ENCODE results near the gene OR4C11. TPM values are rescaled to one million over a fixed set of nuclear protein-coding genes. Genes with fewer than 3 reads are reported as not detected.

OR4C11 gene, protein sequence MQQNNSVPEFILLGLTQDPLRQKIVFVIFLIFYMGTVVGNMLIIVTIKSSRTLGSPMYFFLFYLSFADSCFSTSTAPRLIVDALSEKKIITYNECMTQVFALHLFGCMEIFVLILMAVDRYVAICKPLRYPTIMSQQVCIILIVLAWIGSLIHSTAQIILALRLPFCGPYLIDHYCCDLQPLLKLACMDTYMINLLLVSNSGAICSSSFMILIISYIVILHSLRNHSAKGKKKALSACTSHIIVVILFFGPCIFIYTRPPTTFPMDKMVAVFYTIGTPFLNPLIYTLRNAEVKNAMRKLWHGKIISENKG
- not detected in 2 replicates for total RNA-seq

GRCh38 chr11:55607545-55607944 lies at the start of gene OR4C11:
Gene OR4C11 (minus strand): TSS chr11:55607645. CDS start chr11:55604373, 3,272 bp downstream.

DNA sequence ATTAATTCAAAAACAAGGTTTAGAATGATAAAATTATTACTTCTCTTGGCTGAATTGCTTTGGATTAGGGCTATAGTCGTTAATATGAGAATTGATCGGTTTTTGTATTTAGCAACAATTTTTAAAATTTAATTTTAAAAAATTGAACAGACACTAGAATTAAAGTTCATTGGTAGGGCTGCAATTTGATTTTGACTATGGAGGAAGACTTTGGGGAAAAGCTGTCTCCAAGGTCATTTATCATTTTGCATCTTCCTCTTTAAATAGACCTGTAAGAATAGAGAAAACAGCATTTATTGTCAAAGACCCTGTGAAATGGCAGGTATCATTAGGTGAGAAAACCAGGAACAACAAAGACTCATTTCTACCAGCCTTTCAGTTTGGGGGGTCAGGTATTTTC lies 40.6 kb upstream of the OR4C11 start, which contains the start of gene OR4S2:
TSS of gene OR4S2 (plus strand) at position 301 of the 400 bp plus-strand sequence. CDS start 2,577 bp downstream, outside the sequence.

DNA sequence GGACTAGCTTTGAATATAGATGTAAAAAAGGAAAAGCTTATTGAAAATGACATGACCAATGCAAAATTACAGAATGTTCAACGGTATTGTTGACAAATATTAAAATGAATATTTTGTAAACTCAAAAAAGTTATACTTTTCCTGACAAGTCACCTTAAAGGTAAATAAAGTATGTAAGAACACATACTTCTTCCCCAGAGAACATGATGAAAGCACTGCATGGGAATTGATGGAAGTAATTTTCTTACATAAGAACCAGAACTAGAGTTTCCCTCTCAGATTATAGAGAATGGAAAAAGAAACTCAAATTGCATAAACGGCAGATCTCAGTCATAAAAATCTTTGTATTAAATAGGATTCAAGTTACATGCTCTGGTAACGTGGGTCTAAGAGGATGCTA lies 27.4 kb upstream of the OR4C11 start, which contains the start of gene OR4P4:
TSS of gene OR4P4 (plus strand) at position 301 of the 400 bp plus-strand sequence.

DNA sequence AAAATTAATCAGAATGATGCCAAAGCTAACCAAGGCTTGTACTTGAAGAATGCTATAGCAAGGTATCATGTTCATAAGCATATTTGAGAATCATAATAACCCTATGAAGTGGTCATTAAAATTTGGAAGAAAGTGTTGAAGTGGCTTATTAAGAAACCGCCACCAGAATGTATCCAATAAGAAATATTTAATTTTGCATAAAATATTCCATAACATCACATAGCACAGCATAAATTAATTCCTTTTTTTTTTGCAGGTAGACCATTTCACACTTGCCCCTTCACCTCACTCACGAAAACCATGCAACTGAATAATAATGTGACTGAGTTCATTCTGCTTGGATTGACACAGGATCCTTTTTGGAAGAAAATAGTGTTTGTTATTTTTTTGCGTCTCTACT lies 35.6 kb downstream of the OR4C11 start, which contains the start of gene OR4C16:
TSS of gene OR4C16 (plus strand) at position 301 of the 400 bp plus-strand sequence. CDS start at position 301, 0 bp downstream.

DNA sequence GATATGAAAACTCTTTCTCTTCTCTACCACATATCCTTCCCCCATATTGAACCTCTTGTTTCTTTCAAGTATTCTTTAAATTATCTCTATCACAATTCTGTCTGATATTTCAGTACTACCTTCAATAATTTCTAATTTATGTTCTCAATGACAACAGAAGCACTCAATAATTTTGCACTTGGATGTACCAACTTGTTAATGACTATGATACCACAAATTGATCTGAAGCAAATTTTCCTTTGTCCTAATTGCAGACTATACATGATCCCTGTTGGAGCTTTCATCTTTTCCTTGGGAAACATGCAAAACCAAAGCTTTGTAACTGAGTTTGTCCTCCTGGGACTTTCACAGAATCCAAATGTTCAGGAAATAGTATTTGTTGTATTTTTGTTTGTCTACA lies 53.3 kb downstream of the OR4C11 start, which contains the start of gene OR4C15:
TSS of gene OR4C15 (plus strand) at position 301 of the 400 bp plus-strand sequence. CDS start at position 301, 0 bp downstream.

Other genes with a start within 250 kb of the OR4C11 start
- gene OR4A15, start 239.7 kb downstream of the OR4C11 start, total RNA-seq = not detected in 2 replicates
- gene OR4C15, start 53.2 kb downstream of the OR4C11 start, total RNA-seq = not detected in 2 replicates
- gene OR4C16, start 35.5 kb downstream of the OR4C11 start, total RNA-seq = not detected in 2 replicates
- gene OR4P4, start 27.5 kb upstream of the OR4C11 start, total RNA-seq = not detected in 2 replicates
- not detected in 2 replicates for gene OR4S2, start 40.7 kb upstream of the OR4C11 start, total RNA-seq
- not detected in 2 replicates for gene OR4C6, start 54.6 kb upstream of the OR4C11 start, total RNA-seq
- not detected in 2 replicates for gene OR5D13, start 165.8 kb upstream of the OR4C11 start, total RNA-seq
- not detected in 2 replicates for gene OR5D14, start 187.9 kb upstream of the OR4C11 start, total RNA-seq
- not detected in 2 replicates for gene OR5L1, start 203.7 kb upstream of the OR4C11 start, total RNA-seq
- not detected in 2 replicates for gene OR5D18, start 212.0 kb upstream of the OR4C11 start, total RNA-seq
- gene OR5L2, start 219.6 kb upstream of the OR4C11 start, total RNA-seq = not detected in 2 replicates
- not detected in 2 replicates for gene OR5D16, start 231.1 kb upstream of the OR4C11 start, total RNA-seq

Data from nasal cavity respiratory epithelium epithelial cell of viscerocranial mucosa (primary cell).